NCI-H187 (cell line): ENCODE results near the gene IFT27.
"Not testable (repeated sequence)": the region's sequence is repeated elsewhere in the genome, so short reads cannot be mapped to it uniquely, and the experiment has no call there.

Experiments used
- DNase-seq, 2 experiments: peaks; one replicate each; lab custom pipeline; 2025; lab: John Stamatoyannopoulos, UW

IFT27 gene

GRCh38 chr22:36765131-36765942 lies 10.6 kb downstream of the IFT27 start:
- no peak for DNase-seq

DNA sequence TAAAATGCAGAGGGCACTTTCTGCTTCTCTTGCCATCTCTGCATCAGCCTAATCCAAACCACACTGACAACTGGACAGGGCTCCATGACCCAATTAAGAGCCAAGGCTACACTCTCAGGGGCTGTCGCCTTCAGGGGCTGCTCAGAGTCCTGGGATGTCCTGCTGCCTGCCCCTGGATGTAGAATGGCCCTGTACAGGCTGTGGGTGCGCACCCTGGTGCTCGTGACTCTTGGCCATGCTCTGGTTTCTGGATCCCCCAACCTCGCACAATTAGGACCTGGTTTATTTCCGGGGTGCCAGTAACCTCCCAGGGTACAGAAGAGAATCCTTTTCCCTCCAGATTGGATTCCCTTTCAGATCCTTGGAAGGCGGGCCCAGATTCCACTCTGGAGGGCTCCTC lies 11.3 kb downstream of the IFT27 start:
- DNase-seq: no peak

DNA sequence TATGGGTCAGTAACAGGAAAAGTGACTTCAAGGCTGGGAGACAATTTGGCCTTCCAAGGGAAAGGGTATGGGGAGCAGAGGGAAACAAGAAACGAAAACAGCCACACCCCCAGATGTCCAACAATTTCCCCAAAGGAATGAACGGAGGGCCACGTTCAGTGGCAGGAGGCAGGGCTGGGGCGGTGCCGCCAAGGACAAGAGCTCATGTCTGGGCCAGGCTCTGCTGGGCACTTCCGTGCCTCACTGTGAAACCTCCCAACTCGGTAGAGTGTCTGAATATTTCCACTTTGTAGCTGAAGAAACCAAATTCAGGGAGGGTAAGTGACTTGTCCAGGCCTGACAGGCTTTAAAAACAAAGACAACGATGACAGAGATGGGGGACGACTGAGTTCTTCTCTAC lies 11.9 kb downstream of the IFT27 start:
- no peak for DNase-seq

- DNase-seq: no peak
Observed at GRCh38 chr22:36763576-36763975, 12.3 kb downstream of the IFT27 start.

- DNase-seq: no peak
Observed at GRCh38 chr22:36762687-36763260, 13.1 kb downstream of the IFT27 start.

- DNase-seq: no peak
Observed at GRCh38 chr22:36761553-36762240, 14.2 kb downstream of the IFT27 start.

DNA sequence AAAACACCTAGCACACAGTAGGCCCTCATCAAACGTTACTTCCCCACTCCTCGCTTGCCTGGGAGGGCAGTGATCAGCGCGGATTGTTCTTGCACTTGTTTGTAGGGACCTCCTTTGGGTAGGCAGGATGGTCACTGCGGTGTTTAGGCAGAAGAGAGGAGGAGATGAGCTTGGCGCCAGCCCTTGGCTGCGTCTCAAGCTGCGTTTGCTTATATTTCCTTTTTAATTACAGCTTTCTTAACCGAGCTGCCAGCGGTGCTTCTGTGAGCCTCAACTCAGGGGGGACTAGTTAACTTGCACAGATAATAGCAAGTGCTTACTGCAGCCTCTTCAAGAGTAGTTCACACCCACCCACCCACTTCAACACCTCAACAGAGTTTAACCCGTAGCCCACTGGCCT lies 15.1 kb downstream of the IFT27 start:
- no peak for DNase-seq

GRCh38 chr22:36759481-36760159 lies 16.3 kb downstream of the IFT27 start:
- no peak for DNase-seq

GRCh38 chr22:36758792-36759271 lies 17.1 kb downstream of the IFT27 start:
- no peak for DNase-seq

DNA sequence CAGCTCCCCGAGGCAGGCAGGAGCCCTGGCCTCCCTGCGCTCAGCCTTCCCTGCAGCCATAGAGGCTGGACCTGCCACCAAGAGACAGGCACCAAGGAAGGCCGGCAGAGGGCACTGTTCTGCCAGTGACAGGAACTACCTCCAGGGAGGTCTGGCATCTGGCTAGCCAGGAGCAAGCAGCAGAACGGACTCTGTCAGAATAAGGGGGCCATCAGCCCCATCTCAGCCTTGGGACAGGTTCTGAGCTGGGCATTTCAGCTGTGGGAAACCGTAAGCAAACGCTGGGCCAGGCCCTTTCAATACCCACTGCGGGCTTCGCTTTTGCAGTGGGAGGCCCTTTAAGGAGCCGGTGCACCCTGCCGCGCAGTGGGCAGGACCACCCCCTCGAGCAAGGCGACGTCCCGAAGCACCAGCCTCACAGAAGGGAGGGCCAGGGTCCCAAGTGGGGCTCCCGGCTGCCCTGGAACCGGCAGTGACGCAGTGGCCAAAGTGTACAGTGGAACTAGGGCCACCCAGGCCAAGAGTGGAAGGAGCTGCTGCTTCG lies 18.2 kb downstream of the IFT27 start:
- DNase-seq: peak in 1 of 2 experiments; percentile 23

- no peak for DNase-seq
Observed at GRCh38 chr22:36756746-36757655, 18.9 kb downstream of the IFT27 start.

DNA sequence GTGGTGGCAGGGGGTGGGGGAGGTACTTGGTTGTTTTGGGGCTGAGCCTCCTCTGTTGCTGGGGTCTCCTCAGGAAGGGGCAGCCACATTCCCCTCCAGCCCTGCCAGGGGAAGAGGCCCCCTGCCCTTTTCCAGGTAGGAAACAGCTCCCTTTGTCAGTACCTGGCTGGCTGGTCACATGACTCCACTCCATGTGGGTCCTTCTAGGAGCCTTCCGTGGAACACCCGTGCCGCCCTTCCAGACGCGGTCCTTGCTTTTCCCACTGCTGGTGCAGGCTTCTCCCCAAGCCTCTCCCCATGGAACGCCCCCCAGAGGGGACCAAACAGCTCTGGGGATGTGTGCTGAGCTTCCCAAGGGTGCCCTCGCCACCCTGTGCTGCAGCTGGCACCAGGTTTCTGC lies 19.9 kb downstream of the IFT27 start:
- no peak for DNase-seq

DNA sequence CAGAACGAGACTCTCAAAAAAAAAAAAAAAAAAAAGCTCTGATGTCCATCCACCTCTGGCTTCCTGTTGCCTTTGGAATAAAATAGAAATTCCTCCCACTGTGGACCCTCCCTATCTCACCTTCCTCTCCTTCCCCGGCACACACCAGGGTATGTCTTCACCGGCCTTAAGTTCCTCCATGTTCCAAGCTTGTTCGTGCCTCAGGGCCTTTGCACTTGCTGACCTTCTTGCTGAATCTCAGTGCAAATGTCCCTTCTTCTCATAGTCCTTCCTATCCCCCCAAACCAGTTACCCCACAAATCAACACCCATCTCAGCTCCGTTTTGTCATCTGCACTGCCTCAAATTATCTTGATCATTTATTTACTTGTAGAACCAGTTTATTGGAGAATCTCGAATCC lies 20.6 kb downstream of the IFT27 start:
- no peak for DNase-seq

- DNase-seq: not testable (repeated sequence)
Observed at GRCh38 chr22:36754881-36755280, 21.0 kb downstream of the IFT27 start.

- DNase-seq: no peak
Observed at GRCh38 chr22:36753916-36754315, 22.0 kb downstream of the IFT27 start.

DNA sequence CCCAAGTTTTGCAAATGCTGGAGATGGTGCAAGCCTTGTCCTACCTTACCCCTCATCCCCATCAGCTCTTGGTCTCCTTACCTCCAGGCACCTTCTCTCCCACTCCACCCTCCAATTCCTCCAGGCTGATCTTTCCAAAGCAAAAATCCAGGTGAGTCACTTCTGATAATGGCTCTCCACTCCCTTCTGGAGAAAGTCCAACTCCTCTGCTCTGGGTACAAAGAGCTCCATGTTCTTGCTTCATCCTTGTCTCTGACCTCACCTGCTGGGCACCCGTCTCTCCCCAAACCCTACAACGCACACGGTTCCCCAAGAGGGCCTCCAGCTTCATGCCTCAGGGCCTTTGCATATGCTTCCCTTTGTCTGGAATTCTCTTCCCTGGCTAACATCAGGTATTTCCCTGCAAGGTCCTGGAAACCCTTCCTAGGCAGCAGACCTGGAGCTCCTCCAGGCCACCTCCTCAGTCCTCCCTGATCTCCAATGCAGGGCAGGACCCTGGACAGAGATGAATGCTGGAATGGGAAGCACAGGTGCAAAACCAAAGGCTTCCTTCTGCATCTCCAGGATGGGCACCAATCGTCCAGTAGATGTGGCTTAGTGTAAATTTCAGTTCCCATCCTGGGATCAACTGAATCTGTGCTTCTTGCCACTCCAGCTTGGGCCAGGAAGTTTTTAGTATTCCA lies 22.7 kb downstream of the IFT27 start:
- no peak for DNase-seq

GRCh38 chr22:36746375-36746970 lies 29.4 kb downstream of the IFT27 start:
- no peak for DNase-seq

- no peak for DNase-seq
Observed at GRCh38 chr22:36745301-36745995, 30.5 kb downstream of the IFT27 start.

DNA sequence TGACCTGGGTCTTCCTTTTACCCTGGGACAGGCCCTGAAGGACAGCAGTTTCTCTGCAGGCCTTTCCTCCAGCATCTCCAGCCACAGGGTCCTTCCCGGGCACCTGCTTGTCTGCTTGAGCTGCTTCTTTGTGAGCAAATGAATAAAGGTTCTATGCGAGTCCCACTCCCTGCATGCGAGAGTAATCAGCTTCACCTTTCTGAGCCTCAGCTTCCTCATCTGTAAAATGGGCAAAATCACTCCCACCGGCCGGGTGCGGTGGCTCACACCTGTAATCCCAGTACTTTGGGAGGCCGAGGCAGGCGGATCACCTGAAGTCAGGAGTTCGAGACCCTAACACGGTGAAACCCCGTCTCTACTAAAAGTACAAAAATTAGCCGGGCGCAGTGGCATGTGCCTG lies 31.1 kb downstream of the IFT27 start:
- no peak for DNase-seq

DNA sequence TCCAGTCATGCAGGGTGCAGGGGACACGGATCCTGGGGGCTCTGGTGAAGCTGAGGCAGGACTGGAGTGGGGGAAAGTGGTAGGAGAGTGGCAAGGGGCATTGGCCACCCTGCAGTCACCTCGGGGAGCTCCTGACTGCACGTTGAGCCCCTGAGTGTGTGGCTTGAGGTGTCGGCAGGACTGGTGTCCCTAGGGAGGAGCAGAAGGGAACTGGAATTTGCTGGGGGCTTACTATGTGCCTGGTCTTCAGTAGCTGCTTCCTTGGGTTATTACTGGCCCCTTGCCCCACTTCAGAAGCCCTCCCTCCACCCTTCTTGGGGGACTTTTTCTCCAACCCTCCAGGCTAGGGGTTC lies 31.5 kb downstream of the IFT27 start:
- DNase-seq: no peak
